GM12878 (cell line): ENCODE results near the gene NCR3LG1. TPM values are rescaled to one million over a fixed set of nuclear protein-coding genes. Genes with fewer than 3 reads are reported as not detected.

ENCODE experiments used
- CREB1 ChIP-seq: IDR thresholded peaks from 2 replicates; pipeline ENCODE4 v1.6.1; 2012; ENCODE audit warnings: low read depth, mild to moderate bottlenecking, inconsistent platforms
- IRF5 ChIP-seq: fragments of 450-650 bp; IDR thresholded peaks from 2 replicates; pipeline ENCODE4 v1.6.1; 2017; ENCODE audit warnings: borderline replicate concordance
- LARP7 ChIP-seq: fragments of 450-650 bp; IDR thresholded peaks from 2 replicates; pipeline ENCODE4 v1.6.1; 2017; ENCODE audit warnings: mild to moderate bottlenecking
- PBX3 ChIP-seq: IDR thresholded peaks from 2 replicates; pipeline ENCODE4 v1.6.1; 2011; ENCODE audit warnings: mild to moderate bottlenecking, low read depth, low read length, moderate library complexity; ENCODE audit not compliant: insufficient replicate concordance
- POU2F2 ChIP-seq: IDR thresholded peaks from 3 replicates; pipeline ENCODE4 v1.6.1; 2011; ENCODE audit warnings: low read depth, mild to moderate bottlenecking, low read length, borderline replicate concordance
- RAD21 ChIP-seq: IDR thresholded peaks from 2 replicates; pipeline ENCODE4 v1.6.1; 2011; ENCODE audit warnings: mild to moderate bottlenecking, low read depth, low read length, moderate library complexity; ENCODE audit not compliant: insufficient read depth
- SIX5 ChIP-seq: IDR thresholded peaks from 2 replicates; pipeline ENCODE4 v1.6.1; 2011; ENCODE audit warnings: mild to moderate bottlenecking, low read depth, low read length, moderate library complexity; ENCODE audit not compliant: severe bottlenecking
- USF1 ChIP-seq: IDR thresholded peaks from 2 replicates; pipeline ENCODE4 v1.6.1; 2011; ENCODE audit warnings: borderline replicate concordance, low read depth, mild to moderate bottlenecking, moderate library complexity, mixed read lengths, low read length; ENCODE audit not compliant: insufficient read depth; ENCODE audit errors: extremely low read length
- ZBTB33 ChIP-seq: fragments of 450-650 bp; IDR thresholded peaks from 2 replicates; pipeline ENCODE4 v1.6.1; 2017; ENCODE audit warnings: mild to moderate bottlenecking
- ZNF687 ChIP-seq: fragments of 450-650 bp; IDR thresholded peaks from 2 replicates; pipeline ENCODE4 v1.6.1; 2017; ENCODE audit warnings: mild to moderate bottlenecking, moderate library complexity
- polyA plus RNA-seq, 11 experiments: library from polyadenylated mRNA; depleted of rRNA in 4 of 11; unstranded in 6 of 11; stranded (reverse) in 5 of 11; fragments of >200 nt; fragmentation: Nextera tagmentation in 4 of 11; fragmentation: Illumina TruSeq in 1 of 11; extraction: Ambion mirVana in 4 of 11; extraction: Trizol in 1 of 11; gene quantifications; 1 replicate in 1 of 11; 2 replicates in 10 of 11; pipeline versions ENCODE4 v1.2.1 to v1.2.3, GENCODE V29; 2011 to 2016; ENCODE audit warnings: inconsistent platforms in 2 of 11, missing spikeins in 2 of 11, low read depth in 1 of 11
- total RNA-seq, 4 experiments: library from RNA; depleted of rRNA in 3 of 4; stranded (reverse); fragments of >200 nt in 3 of 4; fragmentation: Illumina TruSeq in 1 of 4; extraction: Trizol in 1 of 4; gene quantifications; 2 replicates each; pipeline versions ENCODE4 v1.2.1 to v1.2.3, GENCODE V29; 2013 to 2021

Gene NCR3LG1
- total and polyA plus RNA-seq, 10 of the 15 experiments (the other 5 are each of a cell fraction or from before 2014, with no cell fraction given), result under 0.01 to 0.18 (median 0.11) TPM; not detected in 2

- TF ChIP-seq ZNF687 (no peak), POU2F2 (no peak), LARP7 (no peak), SIX5 (no peak), CREB1 (no peak), USF1 (no peak), PBX3 (no peak), ZBTB33 (no peak), IRF5 (no peak), RAD21 (peak; percentile 89)
These were observed 32.5 kb downstream of the NCR3LG1 start (continued) for GRCh38 chr11:17384002-17384511.
